Ishikawa (cell line): ENCODE data around the gene WNK2.

Experiments
- CREB1 ChIP-seq: IDR thresholded peaks from 2 replicates; pipeline ENCODE4 v1.6.1; 2012; ENCODE audit warnings: low read depth
- EP300 ChIP-seq: IDR thresholded peaks from 2 replicates; pipeline ENCODE4 v1.6.1; 2012; ENCODE audit warnings: borderline replicate concordance
- FOXM1 ChIP-seq: IDR thresholded peaks from 2 replicates; pipeline ENCODE4 v1.6.1; 2012; ENCODE audit warnings: low read depth, borderline replicate concordance
- MAX ChIP-seq: IDR thresholded peaks from 2 replicates; pipeline ENCODE4 v1.6.1; 2012
- NFIC ChIP-seq: IDR thresholded peaks from 2 replicates; pipeline ENCODE4 v1.6.1; 2012
- REST ChIP-seq: IDR thresholded peaks from 2 replicates; pipeline ENCODE4 v1.6.1; 2012; ENCODE audit warnings: low read depth, mild to moderate bottlenecking
- TAF1 ChIP-seq: IDR thresholded peaks from 2 replicates; pipeline ENCODE4 v1.6.1; 2012; ENCODE audit warnings: low read depth, mild to moderate bottlenecking
- TEAD4 ChIP-seq: IDR thresholded peaks from 2 replicates; pipeline ENCODE4 v1.6.1; 2012
- YY1 ChIP-seq: IDR thresholded peaks from 2 replicates; pipeline ENCODE4 v1.6.1; 2012; ENCODE audit warnings: low read depth
- ZBTB7A ChIP-seq: IDR thresholded peaks from 2 replicates; pipeline ENCODE4 v1.6.1; 2012; ENCODE audit warnings: low read depth

- TF ChIP-seq TEAD4: no peak
- no peak for TF ChIP-seq YY1
- TF ChIP-seq REST: no peak
- TF ChIP-seq NFIC: no peak
- no peak for TF ChIP-seq MAX
- no peak for TF ChIP-seq ZBTB7A
- no peak for TF ChIP-seq TAF1
- no peak for TF ChIP-seq FOXM1
- TF ChIP-seq CREB1: no peak
- TF ChIP-seq EP300: no peak
These were observed 21.3 kb downstream of the WNK2 start for GRCh38 chr9:93205045-93205768.
